GM12865 (cell line): Measurements from ENCODE around the gene SLC66A2.
A peak's percentile ranks its signal among the peaks of the same experiment; 100 is the strongest.
"Not testable (repeated sequence)": the region's sequence is repeated elsewhere in the genome, so short reads cannot be mapped to it uniquely, and the experiment has no call there.

Experiments used
- DNase-seq: peaks from one replicate; pipeline ENCODE4 v3.0.0; 2010; ENCODE audit warnings: low read depth
- H3K4me3 ChIP-seq: 2 replicates; pipeline ENCODE4 v1.5.1; 2011; ENCODE audit warnings: mild to moderate bottlenecking, low read depth, low read length, control low read depth
- CTCF ChIP-seq: IDR thresholded peaks from 2 replicates; pipeline ENCODE4 v1.5.1; 2011; ENCODE audit warnings: low read length, control low read depth, low read depth, inconsistent platforms; ENCODE audit not compliant: insufficient read depth; ENCODE audit errors: missing control alignments

Gene SLC66A2

GRCh38 chr18:79951545-79952455 is at the start of gene SLC66A2:
TSS of gene SLC66A2 (minus strand) at chr18:79951653. CDS start at chr18:79950926, 727 bp downstream.
- peak within 1 kb of the TSS; percentile 89 for H3K4me3 ChIP-seq
- no peak for TF ChIP-seq CTCF
- peak; percentile 92 for DNase-seq

GRCh38 chr18:80000877-80001276 is 49.4 kb upstream of the SLC66A2 start:
- no peak overlapping the region for H3K4me3 ChIP-seq
- TF ChIP-seq CTCF, result no peak
- DNase-seq, result no peak

- not testable (repeated sequence) for DNase-seq, H3K4me3 ChIP-seq
Measured at GRCh38 chr18:79999701-80000100, 48.2 kb upstream of the SLC66A2 start.

GRCh38 chr18:79991494-79991893 is 40.0 kb upstream of the SLC66A2 start:
- no peak for DNase-seq
- no peak for TF ChIP-seq CTCF
- no peak overlapping the region for H3K4me3 ChIP-seq

- DNase-seq, result no peak
- TF ChIP-seq CTCF, result no peak
Measured at GRCh38 chr18:79989195-79989497, 37.7 kb upstream of the SLC66A2 start.

GRCh38 chr18:79988451-79989194 is 37.2 kb upstream of the SLC66A2 start, which contains the start of gene TXNL4A:
TSS of gene TXNL4A (minus strand) at chr18:79988563. CDS start at chr18:79988392, 171 bp downstream.
- peak; percentile 95 for DNase-seq
- peak within 1 kb of the TSS; percentile 98 for H3K4me3 ChIP-seq
- no peak for TF ChIP-seq CTCF

More at GRCh38 chr18:79989195-79989497, 37.7 kb upstream of the SLC66A2 start:
- H3K4me3 ChIP-seq, result peak overlapping the region; percentile 98

- DNase-seq, result peak; percentile 73
- TF ChIP-seq CTCF, result peak; percentile 9
- H3K4me3 ChIP-seq, result peak overlapping the region; percentile 98
Measured at GRCh38 chr18:79988071-79988450, 36.6 kb upstream of the SLC66A2 start.
